ENCODE measurements around the gene ZNF771. TPM values are rescaled to one million over a fixed set of nuclear protein-coding genes. Genes with fewer than 3 reads are reported as not detected.
A peak's percentile ranks its signal among the peaks of the same experiment; 100 is the strongest.

The ZNF771 gene
- total and polyA plus RNA-seq, 2 donors from 2014 or later: 7.8 to 14.8 TPM

- TF ChIP-seq CTCF (IDR thresholded peaks at IDR 0.05; ENCODE audit: borderline replicate concordance, extremely low read depth, insufficient read depth): peak; percentile 9
- no peaks in the 10 kb centered on the region for H3K27me3 ChIP-seq (ENCODE audit: control insufficient read depth, insufficient read depth, low read length)
- intact Hi-C loops (cut with DNase I): no loop called here
- DNase-seq (no peak), FAIRE-seq (no peak)
- peak overlapping the region; percentile 47 to 69 for H3K27ac ChIP-seq (ENCODE audit: low read depth in 2 of 2, low read length in 2 of 2)
- H3K4me3 ChIP-seq (ENCODE audit: low read length in 3 of 3): peak overlapping the region in 1 of 3 donors; percentile 89
- H3K36me3 ChIP-seq (ENCODE audit: control insufficient read depth in 2 of 3, insufficient read depth in 3 of 3, low read length in 3 of 3): peaks cover 0 to 5% (median 2%) of the 10 kb centered on the region in 3 donors
- peak overlapping the region in 1 of 3 donors; percentile 65 for H3K9ac ChIP-seq (ENCODE audit: low read length in 3 of 3)
- H3K4me1 ChIP-seq (ENCODE audit: control insufficient read depth in 2 of 3, insufficient read depth in 2 of 3, low read depth in 1 of 3, low read length in 3 of 3): peaks cover 0 to 20% (median 4%) of the 10 kb centered on the region in 3 donors
- no peaks in the 10 kb centered on the region for H3K9me3 ChIP-seq (ENCODE audit: control insufficient read depth in 2 of 3, insufficient read depth in 1 of 3, low read length in 3 of 3)
Observed at GRCh38 chr16:30369938-30370455, 37.4 kb upstream of the ZNF771 start.

GRCh38 chr16:30370456-30371247 lies 36.8 kb upstream of the ZNF771 start, which contains the start of gene TBC1D10B:
TBC1D10B (minus strand) TSS chr16:30370494; CDS start chr16:30370183, 311 bp downstream.
- Histone ChIP-seq H3K27me3 (ENCODE audit: control insufficient read depth, insufficient read depth, low read length) (no peaks in the 10 kb centered on the region), H3K9ac (ENCODE audit: low read length in 3 of 3) (peak within 1 kb of the TSS; percentile 53 to 84 (median 65)), H3K4me1 (ENCODE audit: control insufficient read depth in 2 of 3, insufficient read depth in 2 of 3, low read depth in 1 of 3, low read length in 3 of 3) (peaks cover 0 to 20% (median 4%) of the 10 kb centered on the region in 3 donors), H3K36me3 (ENCODE audit: control insufficient read depth in 2 of 3, insufficient read depth in 3 of 3, low read length in 3 of 3) (peaks cover 0 to under 1% (median 0%) of the 10 kb centered on the region in 3 donors), H3K4me3 (ENCODE audit: low read length in 3 of 3) (peak within 1 kb of the TSS; percentile 61 to 89 (median 80)), H3K9me3 (ENCODE audit: control insufficient read depth in 2 of 3, insufficient read depth in 1 of 3, low read length in 3 of 3) (no peaks in the 10 kb centered on the region), H3K27ac (ENCODE audit: low read depth in 2 of 2, low read length in 2 of 2) (peak within 1 kb of the TSS; percentile 54 to 89)
- peak; percentile 99 for FAIRE-seq
- DNase-seq: peak; percentile 98 to 100 (median 100)
- TF ChIP-seq CTCF (IDR thresholded peaks at IDR 0.05; ENCODE audit: borderline replicate concordance, extremely low read depth, insufficient read depth): peak; percentile 33
- intact Hi-C loops (cut with DNase I): no loop called here

- Histone ChIP-seq H3K36me3 (ENCODE audit: control insufficient read depth in 2 of 3, insufficient read depth in 3 of 3, low read length in 3 of 3) (no peaks in the 10 kb centered on the region), H3K4me3 (ENCODE audit: low read length in 3 of 3) (peak overlapping the region; percentile 47 to 78 (median 71)), H3K9ac (ENCODE audit: low read length in 3 of 3) (peak overlapping the region; percentile 3 to 84 (median 63)), H3K27me3 (ENCODE audit: control insufficient read depth, insufficient read depth, low read length) (no peaks in the 10 kb centered on the region), H3K4me1 (ENCODE audit: control insufficient read depth in 2 of 3, insufficient read depth in 2 of 3, low read depth in 1 of 3, low read length in 3 of 3) (peaks cover 0 to 20% (median 4%) of the 10 kb centered on the region in 3 donors), H3K9me3 (ENCODE audit: control insufficient read depth in 2 of 3, insufficient read depth in 1 of 3, low read length in 3 of 3) (no peaks in the 10 kb centered on the region), H3K27ac (ENCODE audit: low read depth in 2 of 2, low read length in 2 of 2) (peak overlapping the region; percentile 54 to 89)
- intact Hi-C loops (cut with DNase I): no loop called here
- FAIRE-seq: no peak
- no peak for TF ChIP-seq CTCF (IDR thresholded peaks at IDR 0.05; ENCODE audit: borderline replicate concordance, extremely low read depth, insufficient read depth)
- no peak for DNase-seq
Observed at GRCh38 chr16:30371248-30371816, 36.1 kb upstream of the ZNF771 start.

Data from kidney (tissue), 14 donors.